GM21447 (cell line): ENCODE results near the gene DESI2.
A peak's percentile ranks its signal among the peaks of the same experiment; 100 is the strongest.

Experiments used
- ATAC-seq: cut with Tn5 transposase; IDR thresholded peaks from one replicate; pipeline ENCODE4 v1.9.1; 2021; ENCODE audit not compliant: unreplicated experiment

Gene DESI2

GRCh38 chr1:244652623-244653438 is at the start of gene DESI2:
TSS of gene DESI2 (plus strand) at chr1:244653126. CDS start at chr1:244653314, 188 bp downstream.
- ATAC-seq: peak; percentile 97

- no peak for ATAC-seq
These were observed 49.4 kb upstream of the DESI2 start for GRCh38 chr1:244603498-244603897.

GRCh38 chr1:244605835-244606370 is 47.0 kb upstream of the DESI2 start:
- ATAC-seq: no peak

- ATAC-seq: no peak
These were observed 38.7 kb upstream of the DESI2 start for GRCh38 chr1:244614113-244614836.

GRCh38 chr1:244614879-244615278 is 38.0 kb upstream of the DESI2 start:
- ATAC-seq: no peak

GRCh38 chr1:244615301-244615700 is 37.6 kb upstream of the DESI2 start:
- no peak for ATAC-seq

GRCh38 chr1:244626709-244627108 is 26.2 kb upstream of the DESI2 start:
- no peak for ATAC-seq

- ATAC-seq: no peak
These were observed 24.1 kb upstream of the DESI2 start for GRCh38 chr1:244628789-244629188.

- no peak for ATAC-seq
These were observed 19.8 kb upstream of the DESI2 start for GRCh38 chr1:244633140-244633539.

- no peak for ATAC-seq
These were observed 18.4 kb upstream of the DESI2 start for GRCh38 chr1:244634546-244634945.

- ATAC-seq: no peak
These were observed 16.3 kb upstream of the DESI2 start for GRCh38 chr1:244636488-244637259.

GRCh38 chr1:244639561-244639960 is 13.4 kb upstream of the DESI2 start:
- ATAC-seq: no peak

GRCh38 chr1:244640917-244641316 is 12.0 kb upstream of the DESI2 start:
- no peak for ATAC-seq

- no peak for ATAC-seq
These were observed 10.4 kb upstream of the DESI2 start for GRCh38 chr1:244642526-244642925.

GRCh38 chr1:244642988-244643387 is 9.9 kb upstream of the DESI2 start:
- no peak for ATAC-seq

GRCh38 chr1:244645414-244645813 is 7.5 kb upstream of the DESI2 start:
- no peak for ATAC-seq

GRCh38 chr1:244645890-244646289 is 7.0 kb upstream of the DESI2 start:
- no peak for ATAC-seq

GRCh38 chr1:244647819-244648218 is 5.1 kb upstream of the DESI2 start:
- ATAC-seq: no peak

- no peak for ATAC-seq
These were observed 837 bp upstream of the DESI2 start for GRCh38 chr1:244651956-244652622.

- ATAC-seq: peak; percentile 0
These were observed 647 bp downstream of the DESI2 start for GRCh38 chr1:244653439-244654107.
